Endothelial cell of umbilical vein (primary cell): ENCODE data around the gene RALB. TPM values are rescaled to one million over a fixed set of nuclear protein-coding genes. Genes with fewer than 3 reads are reported as not detected.

ENCODE experiments used
- BruUV-seq: library from RNA; stranded (reverse); fragments of 400-500 nt; replicated peaks from 2 replicates; lab custom pipeline; 2021; lab: Mats Ljungman, UMichigan
- CTCF ChIA-PET: fragments of 300-600, 350-600 bp; sonication (Branson Sonifier 250); formaldehyde crosslinking; loops from one replicate; lab custom pipeline; 2021; ENCODE audit warnings: antibody characterized with exemption, inconsistent platforms; lab: Charles Lee
- POLR2A ChIA-PET: fragments of 300-600, 350-600 bp; sonication (Branson Sonifier 250); formaldehyde crosslinking; loops from one replicate; lab custom pipeline; 2021; ENCODE audit warnings: antibody characterized with exemption, inconsistent platforms; lab: Charles Lee
- DNase-seq: peaks from one replicate; pipeline ENCODE4 v3.0.0-alpha.2; 2011; ENCODE audit warnings: low read depth, low spot score
- FAIRE-seq: peaks from 2 replicates; lab custom pipeline; 2011; peaks lifted over from hg19 to GRCh38; lab: Jason Lieb, UNC
- H2AFZ ChIP-seq: 2 replicates; pipeline ENCODE4 v1.6.0; 2012; ENCODE audit warnings: low read depth, low read length, control low read depth, inconsistent platforms
- H3K27ac ChIP-seq: 2 replicates; pipeline ENCODE4 v1.5.1; 2011; ENCODE audit warnings: low read depth, mild to moderate bottlenecking, control low read depth, low read length, moderate library complexity; ENCODE audit not compliant: insufficient read depth
- H3K27me3 ChIP-seq, 2 experiments: 2 replicates each; pipeline versions ENCODE4 v1.6.0 to v1.6.1; 2011; ENCODE audit warnings: low read length in 2 of 2, mixed read lengths in 1 of 2; ENCODE audit not compliant: control insufficient read depth in 2 of 2, insufficient read depth in 2 of 2
- H3K36me3 ChIP-seq, 2 experiments: 2 replicates in 1 of 2; 3 replicates in 1 of 2; pipeline ENCODE4 v1.5.1; 2011; ENCODE audit warnings: low read length in 2 of 2, mild to moderate bottlenecking in 1 of 2, moderate library complexity in 1 of 2; ENCODE audit not compliant: control insufficient read depth in 2 of 2, insufficient read depth in 2 of 2; ENCODE audit errors: extremely low read depth in 1 of 2
- H3K4me1 ChIP-seq: 3 replicates; pipeline ENCODE4 v1.5.1; 2011; ENCODE audit warnings: mild to moderate bottlenecking, low read length; ENCODE audit not compliant: control insufficient read depth, insufficient read depth; ENCODE audit errors: extremely low read depth
- H3K4me2 ChIP-seq: 2 replicates; pipeline ENCODE4 v1.6.1; 2011; ENCODE audit warnings: low read length, control low read depth, mixed read lengths; ENCODE audit not compliant: insufficient read depth
- H3K4me3 ChIP-seq, 3 experiments: fragments of 200-600 bp in 1 of 3; sonication (generic), shearing (Covaris generic) in 1 of 3; replicated peaks in 1 of 3; 2 replicates each; pipeline ENCODE4 v1.5.1; 2011 to 2016; ENCODE audit warnings: control low read depth in 3 of 3, low read length in 3 of 3, mild to moderate bottlenecking in 2 of 3, inconsistent platforms in 1 of 3, low read depth in 1 of 3, moderate library complexity in 1 of 3; ENCODE audit not compliant: insufficient read depth in 1 of 3
- H3K79me2 ChIP-seq: 2 replicates; pipeline ENCODE4 v1.6.0; 2012; ENCODE audit warnings: low read length, inconsistent platforms; ENCODE audit not compliant: control insufficient read depth, insufficient read depth
- H3K9ac ChIP-seq: replicated peaks from 2 replicates; pipeline ENCODE3; 2011; ENCODE audit warnings: low read length, control low read depth; ENCODE audit not compliant: insufficient read depth; ENCODE audit errors: extremely low read depth
- H3K9me1 ChIP-seq: replicated peaks from 3 replicates; pipeline ENCODE4 v1.6.0; 2011; ENCODE audit warnings: mild to moderate bottlenecking, low read length; ENCODE audit not compliant: control insufficient read depth, insufficient read depth; ENCODE audit errors: extremely low read depth
- H3K9me3 ChIP-seq: replicated peaks from 2 replicates; pipeline ENCODE4 v1.5.1; 2012; ENCODE audit warnings: low read length, inconsistent platforms; ENCODE audit not compliant: control insufficient read depth, insufficient read depth
- H4K20me1 ChIP-seq: replicated peaks from 2 replicates; pipeline ENCODE3; 2011; ENCODE audit warnings: mild to moderate bottlenecking, low read length; ENCODE audit not compliant: control insufficient read depth, insufficient read depth; ENCODE audit errors: extremely low read depth
- CTCF ChIP-seq, 2 donors: IDR thresholded peaks; 1 replicate in 1 of 2; 2 replicates in 1 of 2; pipeline ENCODE4 v1.5.1; 2011; ENCODE audit warnings: low read length in 2 of 2, mild to moderate bottlenecking in 2 of 2, moderate library complexity in 2 of 2, control low read depth in 1 of 2, inconsistent platforms in 1 of 2, low read depth in 1 of 2; ENCODE audit not compliant: insufficient read depth in 1 of 2; ENCODE audit errors: extremely low read depth in 1 of 2
- EZH2 ChIP-seq: IDR thresholded peaks from 2 replicates; pipeline ENCODE4 v1.6.1; 2012; ENCODE audit warnings: borderline replicate concordance, low read depth, mild to moderate bottlenecking, moderate library complexity, low read length, inconsistent platforms; ENCODE audit not compliant: severe bottlenecking
- FOS ChIP-seq: IDR thresholded peaks from 2 replicates; pipeline ENCODE4 v1.6.1; 2011; ENCODE audit warnings: mild to moderate bottlenecking, low read length, moderate library complexity, borderline replicate concordance; ENCODE audit not compliant: insufficient read depth
- GATA2 ChIP-seq: IDR thresholded peaks from 2 replicates; pipeline ENCODE4 v1.7.0; 2011; ENCODE audit warnings: low read depth, mild to moderate bottlenecking, moderate library complexity, mixed read lengths, low read length; ENCODE audit not compliant: insufficient read length, insufficient read depth
- JUN ChIP-seq: IDR thresholded peaks from 2 replicates; pipeline ENCODE4 v1.6.1; 2011; ENCODE audit warnings: borderline replicate concordance, low read depth; ENCODE audit not compliant: insufficient read length, insufficient read depth
- MYC ChIP-seq: IDR thresholded peaks from one replicate; pipeline ENCODE4 v1.6.1; 2011; ENCODE audit warnings: mild to moderate bottlenecking, low read depth, low read length
- POLR2A ChIP-seq: IDR thresholded peaks from 2 replicates; pipeline ENCODE4 v1.6.1; 2012; ENCODE audit warnings: low read depth, mild to moderate bottlenecking, control low read depth, low read length
- POLR2AphosphoS5 ChIP-seq: IDR thresholded peaks from 2 replicates; pipeline ENCODE4 v1.6.1; 2012; ENCODE audit warnings: low read depth, mild to moderate bottlenecking, control low read depth, low read length, moderate library complexity; ENCODE audit not compliant: insufficient read depth
- dilution Hi-C: fragments of 300-500 bp; cut with MboI; formaldehyde crosslinking; loops from one replicate; pipeline ENCODE4 v1.15.0; 2019; ENCODE audit warnings: low sequenced_read_pairs; ENCODE audit not compliant: extremely low pct_ligation_motif_present
- intact Hi-C: fragments of 100-400 bp; cut with micrococcal nuclease; formaldehyde crosslinking; loops from one replicate; pipeline ENCODE4 v1.10.0; 2022
- polyA plus RNA-seq, 4 experiments: library from polyadenylated mRNA; depleted of rRNA in 3 of 4; stranded (reverse) in 3 of 4; unstranded in 1 of 4; fragments of >200 nt; gene quantifications; 2 replicates each; pipeline versions ENCODE4 v1.2.1 to v1.2.3, GENCODE V29; 2011 to 2012; ENCODE audit warnings: missing spikeins in 1 of 4
- total RNA-seq: library from RNA; stranded (reverse); gene quantifications from 2 replicates; pipeline ENCODE4 v1.2.3, GENCODE V29; 2021
- TF ChIP-seq, protein P1 (sequence below): IDR thresholded peaks from 2 replicates; pipeline ENCODE4 v1.6.1; 2011; ENCODE audit not compliant: insufficient read depth, insufficient read length

The RALB gene
- total and polyA plus RNA-seq, 2 donors (not counting 3 experiments of a cell fraction or from before 2014, with no cell fraction given) = 105 to 115 TPM

GRCh38 chr2:120253021-120253882 is 600 bp downstream of the RALB start:
- Histone ChIP-seq H3K4me1 (peaks cover 50% of the 10 kb centered on the region), H3K27ac (peak overlapping the region; percentile 58), H3K27me3 (no peaks in the 10 kb centered on the region), H3K4me3 (peak overlapping the region; percentile 47 to 83 (median 67)), H3K36me3 (peaks cover 1 to 3% of the 10 kb centered on the region in 2 experiments), H3K79me2 (peaks cover 51% of the 10 kb centered on the region), H4K20me1 (no peaks in the 10 kb centered on the region), H3K9me3 (no peaks in the 10 kb centered on the region), H2AFZ (peak overlapping the region; percentile 20), H3K9me1 (no peaks in the 10 kb centered on the region), H3K4me2 (peak overlapping the region; percentile 67), H3K9ac (peak overlapping the region; percentile 67)
- intact Hi-C loops (loop anchor here (1.0 to 10.0 kb wide), 3 partner anchors 38 to 302 kb away; no protein-coding TSS in a partner anchor), dilution Hi-C loops (no loop called here)
- no TSS peak for BruUV-seq
- CTCF ChIA-PET = interaction anchor here (0.8 to 5.7 kb wide), 10 partner anchors 12 to 499 kb away, joined by 3 to 42 read pairs (median 5); partner anchors contain the start of gene TMEM185B
- DNase-seq (peak; percentile 66), FAIRE-seq (peak; percentile 79)
- POLR2A ChIA-PET = interaction anchor here (1.3 to 1.7 kb wide), 2 partner anchors 13 to 30 kb away, joined by 8 to 29 read pairs; partner anchors contain the start of gene TMEM185B
- TF ChIP-seq FOS (peak; percentile 41), MYC (no peak), GATA2 (no peak), CTCF (IDR thresholded peaks at IDR 0.05; ENCODE audit: extremely low read depth in 1 of 2, insufficient read depth in 1 of 2, low read depth in 1 of 2, low read length in 2 of 2) (peak in 1 of 2 donors; percentile 32), POLR2A (peak; percentile 51), POLR2AphosphoS5 (peak; percentile 61), EZH2 (no peak), JUN (no peak)
- TF ChIP-seq, protein P1, sequence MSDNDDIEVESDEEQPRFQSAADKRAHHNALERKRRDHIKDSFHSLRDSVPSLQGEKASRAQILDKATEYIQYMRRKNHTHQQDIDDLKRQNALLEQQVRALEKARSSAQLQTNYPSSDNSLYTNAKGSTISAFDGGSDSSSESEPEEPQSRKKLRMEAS = no peak
